Measurements from ENCODE around the gene COL2A1. TPM values are rescaled to one million over a fixed set of nuclear protein-coding genes. Genes with fewer than 3 reads are reported as not detected.

The COL2A1 gene
- total RNA-seq, 1 experiment from 2014 or later: 0.50 TPM

GRCh38 chr12:48017921-48018617 is 13.8 kb upstream of the COL2A1 start:
- Mint-ChIP-seq H3K4me3 (ENCODE audit: low read depth, unreplicated experiment) (no peak overlapping the region), H3K9me3 (ENCODE audit: low read depth, unreplicated experiment) (no peaks in the 10 kb centered on the region), H3K27ac (ENCODE audit: unreplicated experiment) (no peak overlapping the region), H3K4me1 (ENCODE audit: low read depth, unreplicated experiment) (peaks cover 5% of the 10 kb centered on the region), H3K27me3 (ENCODE audit: unreplicated experiment) (peaks cover 78% of the 10 kb centered on the region), H3K36me3 (ENCODE audit: insufficient read depth, unreplicated experiment) (no peaks in the 10 kb centered on the region)
- CTCF ChIA-PET: interaction anchor here (0.9 kb wide), 1 partner anchor 16 kb away, joined by 4 read pairs; no protein-coding TSS in a partner anchor
- DNase-seq: no peak
- intact Hi-C loops (cut with micrococcal nuclease; ENCODE audit: unreplicated experiment): no loop called here
- no peak for TF ChIP-seq CTCF (IDR thresholded peaks at IDR 0.05; ENCODE audit: unreplicated experiment)
- no TSS peak for BruUV-seq (replicated peaks)

GRCh38 chr12:48017496-48017895 is 13.2 kb upstream of the COL2A1 start:
- DNase-seq: no peak
- intact Hi-C loops (cut with micrococcal nuclease; ENCODE audit: unreplicated experiment): no loop called here
- Mint-ChIP-seq H3K36me3 (ENCODE audit: insufficient read depth, unreplicated experiment) (no peaks in the 10 kb centered on the region), H3K4me1 (ENCODE audit: low read depth, unreplicated experiment) (peaks cover 5% of the 10 kb centered on the region), H3K27ac (ENCODE audit: unreplicated experiment) (no peak overlapping the region), H3K9me3 (ENCODE audit: low read depth, unreplicated experiment) (no peaks in the 10 kb centered on the region), H3K27me3 (ENCODE audit: unreplicated experiment) (peaks cover 78% of the 10 kb centered on the region), H3K4me3 (ENCODE audit: low read depth, unreplicated experiment) (no peak overlapping the region)
- CTCF ChIA-PET: interaction anchor here (0.9 kb wide), 1 partner anchor 17 kb away, joined by 4 read pairs; no protein-coding TSS in a partner anchor
- no TSS peak for BruUV-seq (replicated peaks)
- no peak for TF ChIP-seq CTCF (IDR thresholded peaks at IDR 0.05; ENCODE audit: unreplicated experiment)

GRCh38 chr12:48016373-48017020 is 12.2 kb upstream of the COL2A1 start:
- no TSS peak for BruUV-seq (replicated peaks)
- Mint-ChIP-seq H3K9me3 (ENCODE audit: low read depth, unreplicated experiment) (no peaks in the 10 kb centered on the region), H3K27ac (ENCODE audit: unreplicated experiment) (no peak overlapping the region), H3K27me3 (ENCODE audit: unreplicated experiment) (peaks cover 78% of the 10 kb centered on the region), H3K4me1 (ENCODE audit: low read depth, unreplicated experiment) (peaks cover under 1% of the 10 kb centered on the region), H3K36me3 (ENCODE audit: insufficient read depth, unreplicated experiment) (no peaks in the 10 kb centered on the region), H3K4me3 (ENCODE audit: low read depth, unreplicated experiment) (no peak overlapping the region)
- intact Hi-C loops (cut with micrococcal nuclease; ENCODE audit: unreplicated experiment): no loop called here
- TF ChIP-seq CTCF (IDR thresholded peaks at IDR 0.05; ENCODE audit: unreplicated experiment): no peak
- CTCF ChIA-PET: no interaction called here
- DNase-seq: no peak

- intact Hi-C loops (cut with micrococcal nuclease; ENCODE audit: unreplicated experiment): no loop called here
- no peak for DNase-seq
- TF ChIP-seq CTCF (IDR thresholded peaks at IDR 0.05; ENCODE audit: unreplicated experiment): no peak
- Mint-ChIP-seq H3K27me3 (ENCODE audit: unreplicated experiment) (peaks cover 78% of the 10 kb centered on the region), H3K4me1 (ENCODE audit: low read depth, unreplicated experiment) (no peaks in the 10 kb centered on the region), H3K4me3 (ENCODE audit: low read depth, unreplicated experiment) (no peak overlapping the region), H3K9me3 (ENCODE audit: low read depth, unreplicated experiment) (no peaks in the 10 kb centered on the region), H3K27ac (ENCODE audit: unreplicated experiment) (no peak overlapping the region), H3K36me3 (ENCODE audit: insufficient read depth, unreplicated experiment) (no peaks in the 10 kb centered on the region)
- BruUV-seq (replicated peaks): no TSS peak
- CTCF ChIA-PET: no interaction called here
These were observed 11.7 kb upstream of the COL2A1 start for GRCh38 chr12:48015954-48016353.

Measured in Calu3 (cell line).